Mucosa of rectum (tissue), 2 donors: Measurements from ENCODE around the gene PROX2.

Experiments used
- H3K27ac ChIP-seq, 2 donors: one replicate each; pipeline ENCODE4 v1.7.0; 2013; ENCODE audit warnings: inconsistent platforms in 2 of 2, low read depth in 2 of 2, low read length in 2 of 2
- H3K27me3 ChIP-seq, 2 donors: one replicate each; pipeline ENCODE4 v1.7.0; 2013; ENCODE audit warnings: low read length in 2 of 2; ENCODE audit not compliant: control insufficient read depth in 2 of 2, insufficient read depth in 2 of 2
- H3K36me3 ChIP-seq, 2 donors: one replicate each; pipeline ENCODE4 v1.7.0; 2013; ENCODE audit warnings: low read length in 2 of 2; ENCODE audit not compliant: control insufficient read depth in 2 of 2, insufficient read depth in 2 of 2
- H3K4me1 ChIP-seq, 2 donors: one replicate each; pipeline ENCODE4 v1.7.0; 2013; ENCODE audit warnings: low read length in 2 of 2, mild to moderate bottlenecking in 1 of 2; ENCODE audit not compliant: control insufficient read depth in 2 of 2, insufficient read depth in 2 of 2
- H3K4me3 ChIP-seq, 2 donors: one replicate each; pipeline ENCODE4 v1.7.0; 2013; ENCODE audit warnings: low read length in 2 of 2
- H3K9ac ChIP-seq, 2 donors: one replicate each; pipeline ENCODE4 v1.7.0; 2013; ENCODE audit warnings: low read length in 2 of 2, low read depth in 1 of 2, mild to moderate bottlenecking in 1 of 2
- H3K9me3 ChIP-seq, 2 donors: one replicate each; pipeline ENCODE4 v1.7.0; 2013; ENCODE audit warnings: low read length in 2 of 2; ENCODE audit not compliant: control insufficient read depth in 2 of 2
- donor health status: healthy.
- donor health status: Normal muscosa, but diverticular disease.

The PROX2 gene

GRCh38 chr14:74909911-74910310, 34.0 kb upstream of the PROX2 start:
- H3K9me3 ChIP-seq: no peaks in the 10 kb centered on the region
- H3K4me1 ChIP-seq: peaks cover 6 to 15% of the 10 kb centered on the region in 2 donors
- H3K27ac ChIP-seq: no peak overlapping the region
- no peaks in the 10 kb centered on the region for H3K36me3 ChIP-seq
- no peak overlapping the region for H3K9ac ChIP-seq
- no peaks in the 10 kb centered on the region for H3K27me3 ChIP-seq
- H3K4me3 ChIP-seq: no peak overlapping the region

GRCh38 chr14:74909501-74909900, 33.6 kb upstream of the PROX2 start:
- Histone ChIP-seq H3K9ac (no peak overlapping the region), H3K36me3 (peaks cover 0 to 3% of the 10 kb centered on the region in 2 donors), H3K4me3 (no peak overlapping the region), H3K4me1 (peaks cover 6 to 15% of the 10 kb centered on the region in 2 donors), H3K9me3 (no peaks in the 10 kb centered on the region), H3K27me3 (no peaks in the 10 kb centered on the region), H3K27ac (no peak overlapping the region)

DNA sequence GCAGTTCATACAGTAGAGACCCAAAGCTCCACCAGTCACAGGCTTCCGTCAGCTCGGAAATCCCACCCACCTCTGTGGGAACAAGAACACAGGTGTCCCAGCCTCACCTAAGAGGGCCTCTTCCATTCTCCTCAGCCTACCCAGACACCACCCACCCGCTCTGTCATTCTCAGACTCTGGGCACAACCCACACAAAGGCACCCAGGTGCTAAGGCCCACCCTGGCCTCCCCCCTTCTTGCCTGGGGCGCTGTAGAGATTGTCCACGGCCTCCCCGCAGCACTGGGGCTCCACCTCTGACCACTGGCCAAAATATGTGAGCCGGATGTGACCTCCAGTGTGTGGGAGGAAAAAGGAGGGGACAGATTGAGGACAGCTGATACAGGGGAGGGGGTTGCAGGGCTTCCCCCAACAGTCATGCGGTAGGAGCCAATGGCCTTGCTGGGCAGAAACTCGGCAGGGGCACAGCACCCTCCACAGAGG, 33.0 kb upstream of the PROX2 start:
- H3K27ac ChIP-seq: no peak overlapping the region
- H3K9me3 ChIP-seq: no peaks in the 10 kb centered on the region
- H3K4me1 ChIP-seq: peaks cover 6 to 15% of the 10 kb centered on the region in 2 donors
- H3K4me3 ChIP-seq: no peak overlapping the region
- H3K27me3 ChIP-seq: no peaks in the 10 kb centered on the region
- no peak overlapping the region for H3K9ac ChIP-seq
- H3K36me3 ChIP-seq: peaks cover 0 to 8% of the 10 kb centered on the region in 2 donors

DNA sequence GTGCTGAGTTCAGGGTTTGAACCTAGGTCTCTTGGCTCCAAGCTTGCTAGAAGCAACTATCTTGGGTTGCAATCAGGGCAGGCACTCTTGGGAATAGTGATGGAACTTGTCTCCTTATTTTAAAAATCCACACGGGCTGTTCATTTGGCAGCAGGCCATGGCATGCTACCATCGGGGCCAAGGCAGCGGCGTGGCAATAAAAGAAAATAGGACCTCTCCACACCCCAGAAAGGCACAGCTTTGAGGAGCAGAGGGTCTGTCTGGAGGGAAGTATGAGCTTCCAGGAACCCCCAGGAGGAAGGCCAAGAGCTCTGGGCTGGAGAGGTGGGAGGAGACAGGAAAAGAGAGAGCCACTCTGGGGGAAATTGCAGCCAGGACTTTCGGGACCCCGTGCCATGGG, 31.8 kb upstream of the PROX2 start:
- Histone ChIP-seq H3K27ac (no peak overlapping the region), H3K9ac (no peak overlapping the region), H3K4me3 (no peak overlapping the region), H3K27me3 (no peaks in the 10 kb centered on the region), H3K36me3 (peaks cover 5 to 14% of the 10 kb centered on the region in 2 donors), H3K4me1 (peaks cover 6 to 15% of the 10 kb centered on the region in 2 donors), H3K9me3 (no peaks in the 10 kb centered on the region)

- H3K27ac ChIP-seq: no peak overlapping the region
- peaks cover 6 to 15% of the 10 kb centered on the region in 2 donors for H3K4me1 ChIP-seq
- H3K27me3 ChIP-seq: no peaks in the 10 kb centered on the region
- H3K9me3 ChIP-seq: no peaks in the 10 kb centered on the region
- no peak overlapping the region for H3K9ac ChIP-seq
- H3K36me3 ChIP-seq: peaks cover 11 to 21% of the 10 kb centered on the region in 2 donors
- no peak overlapping the region for H3K4me3 ChIP-seq
Measured at GRCh38 chr14:74906925-74907521, 31.1 kb upstream of the PROX2 start.

DNA sequence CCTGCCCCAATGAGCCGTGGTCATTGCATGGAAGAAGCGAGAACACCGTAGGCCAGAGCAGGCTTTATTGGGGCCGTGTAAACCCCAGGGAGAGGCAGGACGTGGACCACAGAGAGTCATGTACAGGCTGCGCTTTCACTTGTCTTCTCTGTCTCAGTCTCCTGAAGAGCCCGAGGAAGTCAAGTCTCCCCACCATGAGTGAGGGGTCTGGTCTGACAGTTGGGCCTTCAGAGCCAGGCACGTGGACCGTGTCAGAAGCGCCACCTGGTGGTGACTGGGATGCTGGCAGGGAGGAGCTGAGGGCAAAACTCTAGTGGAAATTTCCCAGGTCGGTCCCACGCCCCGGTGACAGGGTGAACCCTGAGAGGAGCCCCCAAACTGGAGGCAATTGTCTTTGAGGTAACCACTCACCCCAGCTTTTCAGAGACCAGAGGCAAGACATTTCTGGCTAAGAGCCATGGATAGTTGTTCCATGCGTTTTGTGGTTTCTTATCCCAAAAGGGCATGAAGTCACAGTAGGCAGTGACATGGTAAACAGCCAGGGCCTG, 29.7 kb upstream of the PROX2 start:
- Histone ChIP-seq H3K9me3 (no peaks in the 10 kb centered on the region), H3K27ac (no peak overlapping the region), H3K9ac (no peak overlapping the region), H3K4me1 (peaks cover 6 to 15% of the 10 kb centered on the region in 2 donors), H3K4me3 (no peak overlapping the region), H3K27me3 (no peaks in the 10 kb centered on the region), H3K36me3 (peaks cover 25 to 34% of the 10 kb centered on the region in 2 donors)

DNA sequence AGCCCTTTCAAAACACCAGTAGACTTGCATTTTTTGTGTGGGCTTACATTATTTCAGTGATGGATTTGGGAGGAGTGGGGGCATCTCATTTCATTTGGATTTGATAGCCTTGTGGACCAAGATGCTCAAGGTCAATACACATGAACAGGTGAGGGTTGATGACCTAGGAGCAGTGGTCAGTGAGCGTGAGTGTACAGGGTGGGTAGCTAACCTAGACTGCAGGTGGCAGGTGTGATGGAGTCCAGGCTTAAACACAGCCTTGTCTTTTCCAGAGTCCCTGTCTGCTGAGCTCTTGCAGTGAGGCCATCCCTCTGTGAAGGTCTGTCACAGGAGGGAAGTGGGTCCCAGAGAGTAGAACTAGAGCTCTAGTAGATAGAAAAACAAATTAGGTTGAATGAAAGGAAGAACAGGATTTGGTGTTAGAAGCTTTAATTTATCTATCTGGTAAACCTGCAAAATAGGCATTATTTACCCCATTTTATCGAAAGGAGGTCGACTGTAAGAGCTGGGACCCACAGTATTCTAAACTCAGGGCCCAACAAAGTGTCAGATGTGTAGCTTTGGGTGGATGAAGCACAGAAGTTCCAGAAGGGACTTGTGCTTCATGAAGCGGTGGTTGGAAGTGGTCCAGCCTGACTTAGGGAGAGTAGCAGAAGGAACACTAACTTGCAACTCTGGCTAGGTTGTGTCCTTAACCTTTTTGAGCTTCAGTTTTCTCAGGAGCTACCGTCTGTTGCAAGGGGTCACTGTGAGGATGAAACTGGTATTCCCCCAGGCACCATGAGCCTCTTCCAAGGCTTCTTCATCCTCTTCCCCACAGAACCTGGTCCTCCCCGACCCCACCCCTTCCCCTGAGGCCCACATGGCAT, 28.9 kb upstream of the PROX2 start:
- Histone ChIP-seq H3K4me1 (peaks cover 6 to 15% of the 10 kb centered on the region in 2 donors), H3K36me3 (peaks cover 33 to 42% of the 10 kb centered on the region in 2 donors)

DNA sequence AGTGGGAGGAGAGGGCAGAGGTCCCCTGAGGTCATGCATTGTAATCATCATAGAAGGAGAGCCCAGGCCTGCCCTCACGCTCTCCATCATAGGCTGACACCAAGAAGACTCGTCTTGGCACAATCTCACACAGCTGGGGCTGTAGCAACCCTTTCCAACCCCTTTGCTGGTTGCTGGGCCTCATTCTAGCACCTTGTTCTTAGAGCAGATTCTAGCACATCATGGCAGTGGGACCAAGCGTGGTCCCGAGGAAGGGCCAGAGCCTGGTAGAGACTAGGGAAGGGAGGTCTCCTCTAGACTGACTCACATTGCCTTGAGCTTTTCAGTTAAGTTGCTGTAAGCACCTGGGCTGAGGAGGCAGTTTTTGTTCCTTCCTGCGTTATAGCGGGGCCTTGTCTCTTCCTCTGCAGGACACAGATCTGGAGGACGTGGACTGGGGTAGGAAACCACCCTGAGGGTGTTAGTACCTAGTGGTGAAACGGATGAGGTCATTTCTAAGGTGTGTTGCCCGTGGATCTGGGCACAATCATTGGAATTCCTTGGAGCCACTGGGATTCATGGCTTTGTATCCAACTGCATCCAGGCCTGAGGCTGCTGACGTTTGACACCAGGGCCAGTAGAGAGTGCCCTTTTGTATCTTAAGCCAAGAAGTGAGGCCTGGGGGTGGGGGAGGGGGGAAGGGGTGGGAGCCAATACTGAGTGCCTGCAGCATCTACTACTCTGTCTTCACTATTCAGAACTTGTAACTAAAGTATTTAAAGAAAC, 27.2 kb upstream of the PROX2 start:
- peaks cover 50 to 60% of the 10 kb centered on the region in 2 donors for H3K36me3 ChIP-seq
- no peaks in the 10 kb centered on the region for H3K27me3 ChIP-seq
- no peak overlapping the region for H3K9ac ChIP-seq
- H3K4me1 ChIP-seq: peaks cover 6 to 15% of the 10 kb centered on the region in 2 donors
- H3K27ac ChIP-seq: no peak overlapping the region
- no peak overlapping the region for H3K4me3 ChIP-seq
- no peaks in the 10 kb centered on the region for H3K9me3 ChIP-seq

More for the DNA sequence above, 28.9 kb upstream of the PROX2 start:
- H3K27ac ChIP-seq: no peak overlapping the region
- no peak overlapping the region for H3K4me3 ChIP-seq
- no peak overlapping the region for H3K9ac ChIP-seq
- H3K27me3 ChIP-seq: no peaks in the 10 kb centered on the region
- no peaks in the 10 kb centered on the region for H3K9me3 ChIP-seq

DNA sequence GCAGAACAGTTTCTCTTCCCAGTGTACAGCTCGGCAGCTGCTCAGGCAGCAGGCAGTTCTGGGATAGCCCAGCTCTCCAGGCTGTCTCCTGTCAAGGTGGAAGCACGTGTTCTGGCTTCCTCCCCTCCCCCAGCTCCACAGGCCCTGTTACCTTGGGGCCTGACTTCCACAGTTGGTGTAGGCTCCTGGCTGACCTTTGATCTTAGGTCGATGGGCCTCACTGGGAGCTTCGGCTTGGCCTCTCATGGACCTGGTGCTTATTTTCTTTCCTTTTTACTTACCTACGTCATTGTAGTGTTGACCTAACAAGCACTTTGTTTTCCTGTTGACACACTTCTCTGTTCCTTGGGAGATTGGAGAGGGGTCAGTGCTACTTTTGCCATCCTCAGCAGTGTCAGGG, 22.7 kb upstream of the PROX2 start:
- Histone ChIP-seq H3K27ac (no peak overlapping the region), H3K36me3 (peaks cover 89 to 90% of the 10 kb centered on the region in 2 donors), H3K9me3 (no peaks in the 10 kb centered on the region), H3K9ac (no peak overlapping the region), H3K4me3 (no peak overlapping the region), H3K27me3 (no peaks in the 10 kb centered on the region), H3K4me1 (no peaks in the 10 kb centered on the region)
